ENCODE results near the gene RPL41.

The RPL41 gene

DNA sequence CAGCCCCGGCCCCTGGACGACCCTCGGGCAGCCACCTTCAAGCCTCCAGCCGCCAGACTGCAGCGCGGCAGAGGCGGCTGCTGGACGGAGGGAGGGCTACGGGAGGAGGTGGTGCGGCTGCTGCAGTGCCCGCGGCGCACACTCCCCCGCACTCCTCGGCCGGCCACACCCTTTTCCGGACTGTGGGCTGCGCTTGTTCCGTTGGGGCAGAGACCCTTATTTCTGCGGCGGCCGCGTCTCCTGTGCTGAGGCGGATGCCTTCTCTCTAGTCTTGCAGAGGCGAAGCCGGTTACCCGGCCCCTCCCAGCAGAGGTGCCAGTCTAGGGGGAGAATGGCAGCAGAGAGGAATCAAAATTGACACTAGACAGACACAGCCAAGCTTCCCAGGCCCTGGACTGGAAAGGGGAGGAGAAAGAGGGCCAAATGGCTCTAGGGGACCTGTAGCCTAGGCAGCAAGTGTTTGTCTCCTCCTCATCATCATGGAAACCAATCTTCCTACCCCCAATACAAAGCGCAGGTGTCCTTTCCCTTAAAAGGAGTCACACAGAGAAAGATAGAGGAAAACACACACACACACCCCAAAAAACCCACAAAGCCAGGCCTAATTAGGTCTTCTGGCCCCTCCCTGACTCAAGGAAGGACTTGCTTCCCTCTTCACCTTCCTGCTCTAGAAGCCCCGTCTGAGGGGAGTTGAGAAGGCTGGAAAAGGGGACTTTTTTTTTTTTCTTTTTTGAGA, 12.9 kb downstream of the RPL41 start:
- DNase-seq = peak; percentile 66

DNA sequence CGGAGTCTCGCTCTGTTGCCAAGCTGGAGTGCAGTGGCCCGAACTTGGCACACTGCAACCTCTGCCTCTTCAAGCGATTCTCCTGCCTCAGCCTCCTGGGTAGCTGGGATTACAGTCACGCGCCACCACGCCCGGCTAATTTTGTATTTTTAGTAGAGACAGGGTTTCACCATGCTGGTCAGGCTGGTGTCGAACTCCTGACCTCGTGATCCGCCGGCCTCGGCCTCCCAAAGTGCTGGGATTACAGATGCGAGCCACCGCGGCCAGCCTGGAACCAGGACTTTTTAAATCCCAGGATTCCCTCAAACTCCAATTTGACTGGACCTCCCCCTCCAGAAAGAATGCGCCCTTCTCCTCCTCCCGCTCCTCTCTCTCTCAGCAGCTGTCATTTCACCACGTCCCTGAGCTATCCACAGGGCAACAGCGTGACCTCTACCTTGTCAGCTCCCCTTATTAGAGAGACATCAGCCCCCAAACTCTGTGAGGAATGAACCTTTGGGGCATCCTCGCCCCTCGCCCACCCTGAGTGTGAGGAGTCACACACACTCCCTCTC, 13.6 kb downstream of the RPL41 start:
- no peak for DNase-seq

DNA sequence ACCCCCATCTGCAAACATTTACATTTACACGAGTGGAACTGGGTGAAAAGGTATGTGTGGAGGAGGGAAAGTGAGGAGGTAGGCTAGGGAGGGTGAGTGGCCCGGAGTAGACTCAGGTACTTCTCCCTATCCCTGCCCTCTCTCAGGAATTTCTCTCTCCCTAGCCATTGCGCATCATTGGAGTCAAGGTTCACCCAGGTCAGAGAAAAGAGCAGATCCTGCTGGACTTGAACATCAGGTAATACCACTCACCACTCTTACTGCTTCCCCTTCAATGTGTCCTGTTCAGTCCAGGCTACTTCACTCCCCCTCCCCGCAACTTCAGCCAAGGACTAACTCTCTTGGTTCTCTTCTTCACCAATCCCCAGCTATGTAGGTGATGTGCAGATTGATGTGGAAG, 14.4 kb downstream of the RPL41 start:
- DNase-seq = no peak

DNA sequence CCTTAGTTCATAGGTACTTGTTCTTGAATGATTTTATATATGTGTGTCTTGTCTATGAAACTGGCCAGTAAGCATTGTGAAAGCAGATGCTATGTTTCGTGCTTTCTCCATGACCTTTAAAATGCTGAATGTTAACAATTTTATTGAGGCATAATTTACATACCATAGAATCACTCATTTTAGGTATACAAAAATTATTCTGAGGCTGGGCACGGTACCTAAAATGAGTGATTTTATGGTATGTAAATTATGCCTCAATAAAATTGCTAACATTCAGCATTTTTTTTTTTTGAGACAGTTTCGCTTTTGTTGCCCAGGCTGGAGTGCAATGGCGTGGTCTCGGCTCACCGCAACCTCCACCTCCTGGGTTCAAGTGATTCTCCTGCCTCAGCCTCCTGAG, 18.5 kb downstream of the RPL41 start:
- DNase-seq = no peak

DNA sequence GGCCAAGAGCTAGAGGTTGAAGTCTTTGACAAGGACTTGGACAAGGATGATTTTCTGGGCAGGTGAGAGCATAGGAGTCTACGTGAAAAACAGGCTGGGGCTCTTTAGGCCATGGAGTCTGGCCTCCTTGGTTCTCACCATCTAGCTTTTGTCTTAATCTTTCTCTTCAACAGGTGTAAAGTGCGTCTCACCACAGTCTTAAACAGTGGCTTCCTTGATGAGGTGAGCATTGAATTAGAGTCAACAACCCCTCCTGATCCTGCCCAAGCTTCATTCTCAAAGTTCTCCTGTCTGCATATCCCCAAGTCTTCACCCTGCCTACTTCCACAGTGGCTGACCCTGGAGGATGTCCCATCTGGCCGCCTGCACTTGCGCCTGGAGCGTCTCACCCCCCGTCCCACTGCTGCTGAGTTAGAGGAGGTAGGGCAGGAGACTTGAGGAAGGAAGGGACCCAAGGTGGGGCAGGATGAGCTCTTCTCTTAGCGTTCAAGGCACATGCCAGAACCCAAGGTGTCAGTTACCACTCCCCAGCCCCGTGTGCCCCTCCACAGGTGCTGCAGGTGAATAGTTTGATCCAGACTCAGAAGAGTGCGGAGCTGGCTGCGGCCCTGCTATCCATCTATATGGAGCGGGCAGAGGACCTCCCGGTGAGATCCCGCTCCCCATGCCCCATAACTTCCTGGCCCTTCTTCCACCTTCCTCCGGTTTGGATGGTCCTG, 21.6 kb downstream of the RPL41 start:
- no peak for DNase-seq

DNA sequence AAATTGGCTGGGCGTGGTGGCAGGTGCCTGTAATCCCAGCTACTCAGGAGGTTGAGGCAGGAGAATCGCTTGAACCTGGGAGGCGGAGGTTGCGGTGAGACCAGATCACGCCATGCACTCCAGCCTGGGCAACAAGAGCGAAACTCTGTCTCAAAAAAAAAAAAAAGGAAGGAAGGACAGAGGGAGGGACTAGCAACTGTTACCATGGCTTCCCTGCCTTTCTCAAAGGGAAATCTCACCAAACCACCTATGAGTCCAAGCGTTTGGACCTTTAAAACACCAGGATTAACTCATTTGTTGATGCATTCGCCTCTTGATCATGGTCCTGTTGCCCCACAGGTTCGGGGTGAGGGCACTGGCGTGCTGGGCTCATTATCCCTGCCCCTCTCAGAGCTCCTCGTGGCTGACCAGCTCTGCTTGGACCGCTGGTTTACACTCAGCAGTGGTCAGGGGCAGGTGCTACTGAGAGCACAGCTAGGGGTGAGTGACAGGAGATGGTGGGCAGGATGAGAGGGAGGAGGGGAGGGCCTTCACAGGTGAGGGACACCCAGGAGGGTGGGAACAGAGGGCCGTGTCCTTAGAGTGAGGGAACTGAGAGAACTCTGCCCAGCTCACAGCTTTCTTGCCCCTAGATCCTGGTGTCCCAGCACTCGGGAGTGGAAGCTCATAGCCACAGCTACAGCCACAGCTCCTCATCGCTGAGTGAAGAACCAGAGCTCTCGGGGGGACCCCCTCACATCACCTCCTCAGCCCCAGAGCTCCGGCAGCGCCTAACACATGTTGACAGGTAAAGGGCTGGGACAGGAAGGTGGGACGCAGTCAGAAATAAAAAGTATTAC, 25.7 kb downstream of the RPL41 start:
- no peak for DNase-seq

DNA sequence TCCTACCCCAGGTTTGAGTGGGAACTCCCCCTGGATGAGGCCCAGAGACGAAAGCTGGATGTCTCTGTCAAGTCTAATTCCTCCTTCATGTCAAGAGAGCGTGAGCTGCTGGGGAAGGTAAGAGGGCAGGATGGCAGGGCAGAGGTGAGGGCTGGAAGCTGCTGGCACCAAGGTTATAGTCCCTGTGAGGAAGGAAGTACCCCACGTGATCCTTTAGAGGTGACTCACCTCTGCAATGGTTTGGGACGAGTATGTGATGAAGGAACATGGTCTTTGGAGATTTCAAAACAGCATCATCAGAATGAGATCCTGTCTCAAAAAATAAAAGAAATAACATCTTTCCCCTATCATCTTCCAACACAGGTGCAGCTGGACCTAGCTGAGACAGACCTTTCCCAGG, 26.8 kb downstream of the RPL41 start:
- DNase-seq = no peak

DNA sequence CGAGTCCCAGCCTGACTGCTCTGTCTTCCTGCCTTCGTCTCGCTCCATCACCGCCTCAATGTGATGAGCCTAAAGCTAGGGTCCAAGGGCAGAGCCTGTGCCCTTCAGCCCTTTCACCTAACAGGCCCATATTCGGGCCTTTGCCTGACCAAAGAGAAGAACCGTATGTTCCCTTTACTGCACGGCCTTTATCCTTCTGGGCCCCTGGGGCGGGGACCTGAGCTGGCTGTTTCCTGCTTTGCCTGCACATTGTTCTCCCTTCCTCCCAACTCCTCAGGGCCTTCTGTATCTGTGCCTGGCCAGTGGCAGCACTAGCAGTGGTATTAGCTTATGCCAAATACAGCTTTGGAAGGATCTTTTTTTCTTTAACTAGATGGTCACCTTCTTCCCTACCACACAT, 27.4 kb downstream of the RPL41 start:
- DNase-seq = no peak

DNA sequence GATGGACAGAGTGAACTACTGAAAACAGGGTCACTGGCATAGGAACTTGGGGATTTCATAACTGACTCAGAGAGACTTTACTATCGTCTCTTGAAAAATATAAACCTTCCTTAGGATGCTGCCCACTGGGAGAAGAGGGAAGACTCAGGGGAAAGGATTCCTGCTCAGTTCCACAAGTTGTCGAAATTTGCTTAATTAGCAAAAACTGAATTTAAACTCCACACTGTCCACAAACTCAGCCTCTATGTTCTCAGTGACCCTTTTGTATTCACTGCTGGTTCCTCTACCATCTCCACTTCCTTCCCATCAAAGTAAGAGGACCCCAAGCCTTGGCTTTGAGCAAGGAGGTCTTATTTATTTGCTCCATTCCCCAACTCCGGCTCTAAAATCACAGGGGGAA, 28.8 kb downstream of the RPL41 start:
- no peak for DNase-seq

DNA sequence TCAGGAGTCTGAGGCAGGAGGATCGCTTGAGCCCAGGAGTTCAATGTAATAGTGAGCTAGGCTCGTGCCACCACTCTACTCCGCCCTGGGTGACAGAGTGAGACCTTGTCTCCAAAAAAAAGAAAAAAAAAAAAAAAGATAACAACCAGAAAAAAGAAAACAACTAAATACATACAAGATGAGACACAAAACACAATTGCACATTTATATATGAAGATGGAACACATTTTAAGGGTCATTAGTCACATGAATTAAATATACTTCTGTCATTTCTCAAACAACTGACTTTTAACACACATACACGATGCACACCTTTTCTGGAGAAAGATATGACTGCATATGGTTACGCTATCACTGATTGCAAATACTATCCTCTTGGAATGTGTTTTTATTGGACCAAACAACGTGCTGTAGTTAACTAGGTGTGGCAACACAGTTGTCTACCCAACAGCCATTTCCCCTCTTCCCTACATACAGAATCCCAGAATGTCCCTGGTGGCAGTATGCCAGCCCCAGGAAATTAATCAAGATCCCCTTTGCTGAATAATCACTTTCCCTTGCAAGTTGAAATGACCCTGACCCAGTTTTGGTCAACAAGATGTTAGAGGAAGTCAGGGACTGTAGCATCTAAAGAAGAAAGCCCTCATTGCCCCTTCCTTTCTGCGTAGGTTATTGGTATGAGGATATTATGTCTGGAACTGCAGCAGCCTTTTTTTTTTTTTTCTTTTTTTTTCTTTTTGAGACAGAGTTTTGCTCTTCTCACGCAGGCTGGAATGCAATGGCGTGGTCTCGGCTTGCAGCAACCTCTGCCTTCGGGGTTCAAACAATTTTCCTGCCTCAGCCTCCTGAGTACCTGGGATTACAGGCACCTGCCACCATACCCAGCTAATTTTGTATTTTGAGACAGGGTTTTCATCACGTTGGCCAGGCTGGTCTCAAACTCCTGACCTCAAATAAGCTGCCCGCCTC, 30.3 kb downstream of the RPL41 start:
- no peak for DNase-seq

DNA sequence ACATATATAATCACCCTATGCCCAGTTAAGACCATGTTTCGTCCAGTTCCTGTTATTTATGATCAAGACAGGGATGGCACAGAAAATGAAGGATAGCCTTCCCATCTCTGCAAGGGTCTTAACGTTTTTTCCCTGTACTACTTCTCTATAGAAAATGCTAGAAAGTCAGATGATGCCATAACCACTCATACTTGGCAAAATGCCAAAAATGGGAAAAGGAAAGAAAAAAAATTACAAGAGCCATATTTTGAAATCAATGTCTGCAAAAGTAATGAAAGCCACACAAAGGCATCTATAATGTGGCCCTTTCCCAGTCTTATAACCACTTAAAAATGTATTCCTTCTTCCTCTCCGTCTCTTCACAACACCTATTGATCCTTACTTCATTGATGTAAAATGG, 34.1 kb downstream of the RPL41 start:
- DNase-seq = peak; percentile 43

DNA sequence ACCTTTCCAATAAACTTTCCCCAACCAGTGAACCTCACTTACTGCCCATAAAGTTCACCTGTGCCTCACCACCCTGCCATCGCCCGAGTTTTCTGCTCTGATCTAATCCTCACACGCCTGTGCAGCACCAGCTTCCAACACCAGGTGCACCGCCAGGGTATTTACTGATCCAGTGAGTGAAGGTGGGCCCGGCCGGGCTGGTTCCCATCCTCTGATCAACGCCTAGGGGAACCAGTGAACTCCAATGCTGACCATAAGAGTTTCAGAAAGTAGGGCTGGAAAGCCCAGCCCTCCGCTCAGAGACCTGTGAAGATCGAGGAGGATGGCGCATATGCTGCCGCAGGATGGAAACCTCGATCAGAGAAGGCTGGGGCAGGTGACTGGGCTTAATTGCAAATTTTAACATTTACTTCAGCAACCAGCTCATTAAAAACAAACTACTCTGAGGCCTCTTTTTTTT, 35.3 kb downstream of the RPL41 start:
- DNase-seq = peak; percentile 67

DNA sequence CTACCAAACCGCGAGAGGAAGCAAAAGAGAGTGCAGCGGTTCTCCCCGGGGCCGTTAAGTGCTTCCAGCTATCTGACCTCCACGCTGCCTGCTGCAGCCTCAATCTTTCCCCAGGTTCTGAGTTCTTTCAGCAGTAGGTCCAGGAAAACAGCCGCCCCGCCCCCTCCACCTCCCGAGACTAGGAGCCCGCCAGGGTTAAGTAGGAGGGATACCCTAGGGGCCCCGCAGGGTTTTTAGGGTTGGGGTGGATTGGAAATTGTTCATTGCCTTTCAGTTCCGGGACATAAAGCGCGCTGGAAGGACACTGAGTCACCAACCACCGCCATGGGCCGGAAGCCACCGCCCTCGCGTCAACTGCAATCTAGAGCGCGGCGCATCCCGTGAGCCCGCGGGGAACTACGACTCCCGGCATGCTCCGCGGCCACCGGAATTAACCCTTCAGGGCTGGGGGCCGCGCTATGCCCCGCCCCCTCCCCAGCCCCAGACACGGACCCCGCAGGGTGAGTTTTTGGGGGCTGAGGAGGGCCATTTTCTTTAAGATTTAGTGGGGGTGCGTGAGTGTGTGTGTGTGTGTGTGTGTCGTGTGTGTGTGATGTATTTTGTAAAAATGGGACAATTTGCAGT, 35.8 kb downstream of the RPL41 start, which contains the start of gene MYL6B:
Gene MYL6B, plus strand, starts transcription at position 456 of the 624 bp plus-strand sequence. CDS start 1,332 bp downstream, outside the sequence.
- peak; percentile 89 for DNase-seq

DNA sequence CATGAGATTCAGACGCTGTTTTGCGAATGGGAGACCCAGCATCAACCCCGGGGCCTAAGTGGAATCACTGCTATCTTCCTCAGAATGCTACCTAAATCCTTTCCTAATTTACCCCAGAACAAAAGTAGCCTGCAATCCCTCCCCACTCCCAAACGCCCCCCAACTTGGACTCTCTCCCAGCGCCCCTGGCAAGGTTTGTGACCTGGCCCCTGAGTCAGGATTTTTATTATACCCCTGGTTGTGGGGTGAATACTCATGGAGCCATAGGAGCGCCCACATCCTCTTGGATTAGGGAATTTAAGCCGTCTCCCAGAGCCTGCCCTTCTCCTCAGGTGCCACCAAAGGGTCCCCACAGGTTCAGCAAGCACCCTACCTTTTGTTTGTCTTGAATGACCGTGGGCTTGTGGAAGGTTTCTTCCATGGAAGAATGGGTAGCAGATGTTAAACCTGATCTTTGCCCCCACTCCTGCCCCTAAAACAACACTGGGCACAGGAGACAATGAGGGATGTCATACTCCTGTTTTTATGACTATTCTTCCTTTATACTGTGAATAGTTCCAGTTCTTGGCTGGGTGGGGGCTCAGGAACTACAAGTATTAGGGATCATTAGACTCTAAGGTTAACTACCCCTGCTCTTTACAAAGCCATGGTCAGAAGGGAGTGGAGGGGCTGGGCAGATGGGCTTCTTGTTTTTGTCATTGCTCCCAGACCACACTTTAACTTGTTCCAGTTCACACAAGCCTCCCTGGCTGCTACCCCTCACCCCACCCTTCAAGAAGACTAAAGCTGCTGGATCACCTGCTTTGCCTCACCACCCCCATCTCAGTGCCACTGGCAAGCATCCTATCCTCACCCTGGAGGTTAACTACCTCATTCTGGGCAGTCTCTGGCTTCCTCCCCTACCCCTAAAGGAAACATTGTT, 36.6 kb downstream of the RPL41 start:
- DNase-seq = no peak

DNA sequence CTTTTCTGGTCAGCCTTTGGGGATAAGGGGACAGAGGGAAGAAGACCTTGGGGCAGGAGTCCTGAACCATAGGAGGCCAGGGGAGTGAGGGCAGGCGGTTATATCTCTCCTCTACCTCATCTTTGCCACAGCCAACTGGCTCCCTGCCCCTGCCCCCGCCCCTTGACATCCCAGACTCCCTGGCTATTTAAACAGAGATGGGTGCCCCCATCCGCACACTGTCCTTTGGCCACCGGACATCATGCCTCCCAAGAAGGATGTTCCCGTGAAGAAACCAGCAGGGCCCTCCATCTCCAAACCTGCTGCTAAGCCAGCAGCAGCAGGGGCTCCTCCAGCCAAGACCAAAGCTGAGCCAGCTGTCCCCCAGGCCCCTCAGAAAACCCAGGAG, 37.2 kb downstream of the RPL41 start:
- DNase-seq = no peak

DNA sequence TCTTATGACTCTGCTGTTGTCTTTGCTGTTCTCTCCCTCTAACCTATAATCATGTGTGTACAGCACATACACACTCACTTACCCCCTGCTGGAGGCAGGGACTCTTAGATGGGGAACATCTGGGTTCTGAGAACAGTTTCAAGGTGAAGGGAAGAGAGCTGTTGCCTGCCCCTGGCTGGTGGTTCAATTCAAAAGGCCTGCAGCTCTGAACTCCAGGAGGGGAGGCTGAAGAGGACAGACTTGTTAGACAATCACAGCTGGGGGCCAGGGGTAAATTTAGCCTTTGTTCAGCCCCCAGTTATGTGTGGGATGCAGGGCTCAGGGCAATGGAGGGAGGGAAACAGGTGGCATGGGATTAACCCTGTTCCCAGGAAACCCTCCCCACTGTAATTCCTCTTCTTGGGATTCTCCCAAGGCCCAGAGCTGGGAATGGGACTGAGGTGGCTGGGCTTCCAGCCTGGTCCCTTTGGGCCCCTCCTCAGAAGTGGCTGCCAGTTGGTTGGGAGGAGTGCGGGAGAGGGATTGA, 37.9 kb downstream of the RPL41 start:
- no peak for DNase-seq

DNA sequence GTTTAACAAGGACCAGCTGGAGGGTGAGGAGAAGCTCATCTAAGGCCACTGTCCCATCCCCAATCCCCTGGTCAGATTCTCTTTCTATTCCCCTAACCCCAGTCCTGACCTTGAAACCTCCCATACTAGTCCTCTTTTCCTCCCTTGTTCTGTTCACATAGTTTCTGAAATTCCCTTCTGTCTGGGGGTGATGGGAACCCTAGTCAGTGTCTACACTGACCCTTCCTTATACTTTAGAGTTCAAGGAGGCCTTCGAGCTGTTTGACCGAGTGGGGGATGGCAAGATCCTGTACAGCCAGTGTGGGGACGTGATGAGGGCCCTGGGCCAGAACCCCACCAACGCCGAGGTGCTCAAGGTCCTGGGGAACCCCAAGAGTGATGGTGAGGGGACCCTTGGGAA, 38.4 kb downstream of the RPL41 start:
- DNase-seq = no peak

DNA sequence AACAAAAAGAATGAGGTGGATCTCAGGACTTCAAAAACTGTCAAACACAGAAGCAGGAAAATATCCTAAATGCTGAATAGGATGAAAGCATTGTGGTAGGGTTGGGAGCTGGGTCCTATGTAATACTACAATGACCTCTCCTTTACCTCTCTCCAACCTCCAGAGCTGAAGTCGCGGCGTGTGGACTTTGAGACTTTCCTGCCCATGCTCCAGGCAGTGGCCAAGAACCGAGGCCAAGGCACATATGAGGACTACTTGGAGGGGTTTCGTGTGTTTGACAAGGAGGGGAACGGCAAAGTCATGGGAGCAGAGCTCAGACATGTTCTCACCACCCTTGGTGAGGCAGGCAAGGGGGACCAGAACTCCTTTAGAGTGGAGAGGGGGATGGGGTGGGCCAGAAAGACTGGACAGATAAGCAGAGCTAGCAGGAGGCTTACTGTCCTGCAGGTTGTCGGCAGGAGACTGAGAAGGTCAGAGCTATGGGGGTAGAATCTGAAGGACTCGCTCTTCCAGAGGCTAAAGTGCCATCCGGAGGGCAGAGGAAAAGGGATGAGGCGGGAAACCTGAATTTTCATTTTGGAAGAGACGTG, 38.9 kb downstream of the RPL41 start:
- no peak for DNase-seq

DNA sequence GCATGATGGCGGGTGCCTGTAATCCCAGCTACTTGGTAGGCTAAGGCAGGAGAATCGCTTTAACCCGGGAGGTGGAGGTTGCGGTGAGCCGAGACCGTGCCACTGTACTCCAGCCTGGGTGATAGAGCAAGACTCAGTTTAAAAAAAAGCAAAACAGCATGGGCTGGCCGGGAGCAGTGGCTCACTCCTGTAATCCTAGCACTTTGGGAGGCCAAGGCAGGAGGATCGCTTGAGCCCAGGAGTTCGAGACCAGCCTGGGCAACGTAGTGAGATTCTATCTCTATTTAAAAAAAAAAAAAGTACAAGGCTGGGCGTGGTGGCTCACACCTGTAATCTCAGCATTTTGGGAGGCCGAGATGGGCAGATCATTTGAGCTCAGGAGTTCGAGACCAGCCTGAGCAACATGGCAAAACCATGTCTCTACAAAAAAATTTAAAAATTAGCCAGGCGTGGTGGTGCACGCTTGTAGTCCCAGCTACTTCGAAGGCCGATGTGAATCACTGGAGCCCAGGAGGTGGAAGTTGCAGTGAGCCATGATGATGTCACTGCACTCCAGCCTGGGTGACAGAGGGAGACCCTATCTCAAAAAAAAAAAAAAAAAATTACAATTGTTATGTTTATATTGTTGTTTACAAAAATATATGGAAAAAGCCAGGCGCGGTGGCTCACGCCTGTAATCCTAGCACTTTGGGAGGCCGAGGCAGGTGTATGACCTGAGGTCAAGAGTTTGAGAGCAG, 40.2 kb downstream of the RPL41 start:
- DNase-seq = peak; percentile 13

Data from kidney glomerular epithelial cell (primary cell).